ENCODE measurements around the gene SLC8A3. TPM values are rescaled to one million over a fixed set of nuclear protein-coding genes. Genes with fewer than 3 reads are reported as not detected.
"Not testable (repeated sequence)": the region's sequence is repeated elsewhere in the genome, so short reads cannot be mapped to it uniquely, and the experiment has no call there.

SLC8A3 gene, protein sequence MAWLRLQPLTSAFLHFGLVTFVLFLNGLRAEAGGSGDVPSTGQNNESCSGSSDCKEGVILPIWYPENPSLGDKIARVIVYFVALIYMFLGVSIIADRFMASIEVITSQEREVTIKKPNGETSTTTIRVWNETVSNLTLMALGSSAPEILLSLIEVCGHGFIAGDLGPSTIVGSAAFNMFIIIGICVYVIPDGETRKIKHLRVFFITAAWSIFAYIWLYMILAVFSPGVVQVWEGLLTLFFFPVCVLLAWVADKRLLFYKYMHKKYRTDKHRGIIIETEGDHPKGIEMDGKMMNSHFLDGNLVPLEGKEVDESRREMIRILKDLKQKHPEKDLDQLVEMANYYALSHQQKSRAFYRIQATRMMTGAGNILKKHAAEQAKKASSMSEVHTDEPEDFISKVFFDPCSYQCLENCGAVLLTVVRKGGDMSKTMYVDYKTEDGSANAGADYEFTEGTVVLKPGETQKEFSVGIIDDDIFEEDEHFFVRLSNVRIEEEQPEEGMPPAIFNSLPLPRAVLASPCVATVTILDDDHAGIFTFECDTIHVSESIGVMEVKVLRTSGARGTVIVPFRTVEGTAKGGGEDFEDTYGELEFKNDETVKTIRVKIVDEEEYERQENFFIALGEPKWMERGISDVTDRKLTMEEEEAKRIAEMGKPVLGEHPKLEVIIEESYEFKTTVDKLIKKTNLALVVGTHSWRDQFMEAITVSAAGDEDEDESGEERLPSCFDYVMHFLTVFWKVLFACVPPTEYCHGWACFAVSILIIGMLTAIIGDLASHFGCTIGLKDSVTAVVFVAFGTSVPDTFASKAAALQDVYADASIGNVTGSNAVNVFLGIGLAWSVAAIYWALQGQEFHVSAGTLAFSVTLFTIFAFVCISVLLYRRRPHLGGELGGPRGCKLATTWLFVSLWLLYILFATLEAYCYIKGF
- total RNA-seq, result 1 to 10 TPM in 1 of 4 donors, under 1 TPM in 3; 0.18 to 4.1 (median 0.69) TPM

DNA sequence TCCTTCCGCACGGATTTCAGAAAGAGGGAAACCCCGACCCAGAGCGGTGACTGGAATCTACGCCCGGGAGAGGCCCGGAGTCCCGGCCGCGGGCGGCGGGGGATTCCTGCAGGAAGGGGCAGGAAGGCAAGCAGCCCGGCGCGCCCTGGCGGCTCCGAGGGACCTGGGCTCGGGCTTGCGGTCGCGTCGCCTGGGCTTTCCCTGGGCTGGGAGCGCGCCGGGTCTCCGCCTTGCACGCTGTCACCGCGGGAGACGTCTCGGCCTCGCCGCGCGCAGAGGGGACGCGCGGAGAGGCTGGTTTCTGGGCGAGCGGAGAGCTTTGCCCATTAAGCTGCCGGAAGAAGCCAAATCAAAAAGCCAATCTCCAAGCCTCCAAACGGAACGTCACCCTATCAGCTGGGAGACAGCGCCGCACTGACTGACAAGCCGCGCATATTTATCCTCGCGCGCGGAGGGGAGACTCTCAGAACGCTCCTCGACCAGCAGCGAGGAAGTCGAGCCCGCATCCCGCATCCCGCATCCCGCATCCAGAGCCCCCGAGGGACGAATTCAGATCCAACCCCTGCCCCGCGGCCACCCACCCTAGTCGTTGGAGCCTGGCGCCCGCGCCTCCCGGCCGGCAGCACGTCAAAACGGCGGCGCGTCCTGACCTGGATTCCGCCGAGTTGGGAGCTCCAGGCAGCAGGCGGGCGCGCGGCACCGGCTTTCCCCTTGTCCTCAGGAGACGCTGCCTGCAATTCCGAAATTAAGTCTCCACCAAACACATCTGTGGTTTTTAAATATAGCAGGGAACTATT, at the start of gene SLC8A3:
TSS of gene SLC8A3 (minus strand) at position 293 of the 797 bp plus-strand sequence. CDS start 20,529 bp downstream, outside the sequence.
- no peaks in the 10 kb centered on the region for H3K9me3 ChIP-seq
- H3K27ac ChIP-seq, result peak within 1 kb of the TSS in 2 of 4 donors; percentile 13 to 41
- TF ChIP-seq, protein P1, sequence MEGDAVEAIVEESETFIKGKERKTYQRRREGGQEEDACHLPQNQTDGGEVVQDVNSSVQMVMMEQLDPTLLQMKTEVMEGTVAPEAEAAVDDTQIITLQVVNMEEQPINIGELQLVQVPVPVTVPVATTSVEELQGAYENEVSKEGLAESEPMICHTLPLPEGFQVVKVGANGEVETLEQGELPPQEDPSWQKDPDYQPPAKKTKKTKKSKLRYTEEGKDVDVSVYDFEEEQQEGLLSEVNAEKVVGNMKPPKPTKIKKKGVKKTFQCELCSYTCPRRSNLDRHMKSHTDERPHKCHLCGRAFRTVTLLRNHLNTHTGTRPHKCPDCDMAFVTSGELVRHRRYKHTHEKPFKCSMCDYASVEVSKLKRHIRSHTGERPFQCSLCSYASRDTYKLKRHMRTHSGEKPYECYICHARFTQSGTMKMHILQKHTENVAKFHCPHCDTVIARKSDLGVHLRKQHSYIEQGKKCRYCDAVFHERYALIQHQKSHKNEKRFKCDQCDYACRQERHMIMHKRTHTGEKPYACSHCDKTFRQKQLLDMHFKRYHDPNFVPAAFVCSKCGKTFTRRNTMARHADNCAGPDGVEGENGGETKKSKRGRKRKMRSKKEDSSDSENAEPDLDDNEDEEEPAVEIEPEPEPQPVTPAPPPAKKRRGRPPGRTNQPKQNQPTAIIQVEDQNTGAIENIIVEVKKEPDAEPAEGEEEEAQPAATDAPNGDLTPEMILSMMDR (IDR thresholded peaks at IDR 0.05), result no peak
- no peak for TF ChIP-seq POLR2A (IDR thresholded peaks at IDR 0.05)
- peaks cover 0 to 23% (median 7%) of the 10 kb centered on the region in 4 donors for H3K4me1 ChIP-seq
- H3K36me3 ChIP-seq, result no peaks in the 10 kb centered on the region
- peak in 1 of 3 donors; percentile 52 for DNase-seq
- H3K4me3 ChIP-seq, result peak within 1 kb of the TSS; percentile 15 to 56 (median 43)
- H3K27me3 ChIP-seq, result peaks cover 0 to 12% of the 10 kb centered on the region in 2 donors

DNA sequence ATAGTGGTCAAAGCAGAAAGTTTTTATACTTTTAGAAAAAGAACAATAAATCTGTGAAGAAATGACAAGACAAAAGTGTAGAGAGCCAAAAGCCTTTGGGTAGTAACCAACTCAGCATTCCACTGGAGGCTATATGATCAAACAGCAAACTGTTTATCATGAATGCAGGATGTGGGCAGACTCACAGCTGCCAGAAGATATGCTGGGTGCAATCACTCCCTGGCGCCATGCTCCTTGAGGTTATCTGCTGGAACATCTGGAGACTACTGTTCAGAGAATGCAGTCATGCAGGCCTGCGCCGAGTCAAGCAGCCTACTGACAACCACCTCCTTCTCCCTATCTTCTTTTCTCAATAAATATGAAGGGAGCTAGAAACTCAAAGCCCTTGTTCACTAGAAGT, 49.0 kb upstream of the SLC8A3 start:
- Histone ChIP-seq H3K4me3 (no peak overlapping the region), H3K4me1 (no peaks in the 10 kb centered on the region), H3K27ac (no peak overlapping the region), H3K36me3 (no peaks in the 10 kb centered on the region), H3K27me3 (no peaks in the 10 kb centered on the region), H3K9me3 (no peaks in the 10 kb centered on the region)
- no peak for DNase-seq
- TF ChIP-seq, protein P1 (IDR thresholded peaks at IDR 0.05), result no peak
- TF ChIP-seq POLR2A (IDR thresholded peaks at IDR 0.05), result no peak

DNA sequence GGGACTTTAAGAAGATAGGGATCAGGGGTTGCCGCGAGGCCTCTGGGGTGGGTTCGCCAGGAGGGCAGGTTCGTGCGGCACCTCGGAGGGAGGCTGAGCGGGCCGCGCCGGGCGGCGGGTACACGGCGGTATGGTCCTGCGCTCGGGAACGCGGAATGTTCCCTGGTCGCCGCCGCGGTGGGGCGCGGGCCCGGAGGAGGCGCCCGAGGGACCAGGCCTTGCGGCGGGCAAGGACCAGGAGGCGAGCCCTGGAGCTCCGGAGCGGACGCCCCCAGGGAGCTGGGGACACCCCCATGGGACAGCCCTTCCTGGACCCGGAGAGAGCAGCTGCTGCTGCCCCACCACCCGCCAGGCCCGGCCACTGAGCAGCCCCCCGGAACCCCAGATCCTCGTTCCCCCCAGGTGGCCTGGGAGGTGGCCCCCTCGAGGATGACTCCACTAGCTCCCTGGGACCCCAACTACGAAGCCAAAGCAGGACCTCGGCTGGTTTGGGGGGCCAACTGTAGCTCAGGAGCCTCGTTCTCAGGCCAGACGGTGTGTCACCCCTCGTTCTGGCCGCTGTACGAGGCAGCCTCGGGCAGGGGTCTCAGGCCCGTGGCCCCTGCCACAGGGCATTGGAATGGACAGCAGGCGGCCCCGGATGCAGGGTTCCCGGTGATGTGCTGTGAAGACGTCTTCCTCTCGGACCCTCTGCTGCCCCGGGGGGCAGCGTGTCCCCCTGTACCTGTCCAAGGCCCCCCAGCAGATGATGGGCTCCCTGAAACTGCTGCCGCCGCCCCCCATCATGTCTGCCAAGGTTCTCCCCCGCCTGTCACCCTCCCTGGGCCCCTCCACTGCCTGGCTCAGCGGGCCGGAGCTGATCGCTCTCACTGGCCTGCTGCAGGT, 45.6 kb upstream of the SLC8A3 start:
- Histone ChIP-seq H3K4me1 (no peaks in the 10 kb centered on the region), H3K27me3 (no peaks in the 10 kb centered on the region), H3K27ac (no peak overlapping the region), H3K36me3 (no peaks in the 10 kb centered on the region), H3K9me3 (no peaks in the 10 kb centered on the region), H3K4me3 (no peak overlapping the region)
- DNase-seq, result no peak
- TF ChIP-seq, protein P1 (IDR thresholded peaks at IDR 0.05), result no peak
- TF ChIP-seq POLR2A (IDR thresholded peaks at IDR 0.05), result no peak

DNA sequence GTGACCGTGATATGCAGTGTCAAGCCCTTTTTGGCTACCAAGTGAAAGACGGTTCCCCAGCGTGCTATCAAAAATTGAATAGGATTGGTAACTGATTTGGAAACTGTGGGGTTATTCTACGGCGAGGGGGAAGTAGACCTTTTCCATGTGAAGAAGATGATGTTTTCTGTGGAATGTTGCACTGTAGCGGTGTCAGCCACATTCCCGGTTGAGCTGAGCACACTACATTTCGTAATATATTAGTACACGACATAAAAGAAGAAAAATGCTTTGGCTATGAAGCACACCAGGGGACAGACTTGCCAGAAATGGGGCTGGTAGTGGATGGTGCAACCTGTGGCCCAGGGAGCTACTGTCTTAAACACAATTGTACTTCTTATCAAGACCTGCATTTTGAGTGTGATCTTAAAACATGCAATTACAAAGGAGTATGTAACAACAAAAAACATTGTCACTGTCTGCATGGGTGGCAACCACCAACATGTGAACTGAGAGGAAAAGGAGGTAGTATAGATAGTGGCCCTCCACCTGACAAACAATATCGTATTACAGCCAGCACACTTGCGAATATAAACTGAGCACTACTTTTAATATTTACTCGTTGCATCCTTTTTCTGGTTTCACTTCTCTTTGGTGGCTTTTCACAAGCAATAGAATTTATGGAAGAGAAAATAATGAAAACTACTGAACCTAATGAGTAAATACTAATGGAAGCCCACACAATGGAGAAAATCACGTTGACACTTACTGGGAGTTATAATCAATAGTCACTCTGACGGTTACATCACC, 43.2 kb upstream of the SLC8A3 start:
- not testable (repeated sequence) for DNase-seq, H3K4me1 ChIP-seq, H3K27me3 ChIP-seq, H3K4me3 ChIP-seq, H3K36me3 ChIP-seq, H3K27ac ChIP-seq, H3K9me3 ChIP-seq

DNA sequence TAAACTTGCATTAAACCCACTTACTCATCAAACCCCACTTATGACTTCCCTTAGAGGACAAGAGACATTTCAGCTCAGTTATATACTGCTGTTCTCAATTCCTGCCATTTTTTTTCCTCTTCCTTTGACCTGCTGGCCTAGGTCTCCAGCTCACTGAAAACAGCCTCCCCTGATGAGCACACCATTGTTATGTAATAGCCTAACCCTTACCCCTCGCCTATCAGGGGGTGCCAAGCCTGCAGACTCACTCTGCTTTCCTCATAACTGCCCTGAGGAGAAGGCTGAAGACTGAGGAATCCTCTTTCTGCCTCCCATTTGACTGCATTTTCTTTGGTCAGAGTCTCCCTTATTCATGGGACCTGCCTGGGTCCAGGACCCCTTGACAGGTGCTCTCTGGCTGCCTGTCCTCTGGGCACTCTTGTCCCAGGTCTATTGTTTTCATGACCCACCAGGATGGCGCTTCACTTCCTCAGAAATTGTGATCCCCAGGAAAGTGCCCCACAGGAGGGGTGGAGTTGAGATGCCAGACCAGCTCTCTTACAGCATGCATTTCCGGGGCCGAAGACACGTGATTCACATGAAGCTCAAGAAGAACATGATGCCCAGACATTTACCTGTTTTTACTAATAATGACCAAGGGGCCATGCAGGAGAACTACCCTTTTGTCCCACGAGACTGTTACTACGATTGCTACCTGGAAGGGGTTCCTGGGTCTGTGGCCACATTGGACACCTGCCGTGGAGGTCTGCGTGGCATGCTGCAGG, 41.3 kb upstream of the SLC8A3 start:
- not testable (repeated sequence) for H3K9me3 ChIP-seq, H3K4me3 ChIP-seq, H3K4me1 ChIP-seq, H3K27me3 ChIP-seq, DNase-seq, H3K27ac ChIP-seq, H3K36me3 ChIP-seq
